AML-193 (cell line): ENCODE measurements around the gene GNG7.
"Not testable (repeated sequence)": the region's sequence is repeated elsewhere in the genome, so short reads cannot be mapped to it uniquely, and the experiment has no call there.

Experiments
- DNase-seq, 2 experiments: peaks; one replicate each; lab custom pipeline; 2025; lab: John Stamatoyannopoulos, UW

The GNG7 gene

DNA sequence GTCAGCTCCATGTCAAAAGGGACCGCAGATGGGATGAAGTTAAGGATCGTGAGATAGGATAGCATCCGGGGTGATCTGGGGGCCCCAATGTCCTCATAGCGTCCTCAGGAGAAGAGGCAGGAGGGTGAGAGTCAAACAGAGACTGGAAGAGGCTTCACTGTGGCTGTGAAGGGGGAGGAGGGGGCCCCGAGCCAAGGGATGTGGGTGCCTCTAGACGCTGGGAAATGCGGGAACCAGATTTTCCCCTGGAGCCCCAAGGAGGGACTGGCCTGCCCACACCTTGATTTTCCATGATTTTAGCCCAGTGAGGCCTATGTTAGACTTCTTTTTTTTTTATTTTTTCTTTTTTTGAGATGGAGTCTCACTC, 61.2 kb downstream of the GNG7 start:
- DNase-seq: no peak

GRCh38 chr19:2640563-2641331, 61.7 kb downstream of the GNG7 start:
- no peak for DNase-seq

DNA sequence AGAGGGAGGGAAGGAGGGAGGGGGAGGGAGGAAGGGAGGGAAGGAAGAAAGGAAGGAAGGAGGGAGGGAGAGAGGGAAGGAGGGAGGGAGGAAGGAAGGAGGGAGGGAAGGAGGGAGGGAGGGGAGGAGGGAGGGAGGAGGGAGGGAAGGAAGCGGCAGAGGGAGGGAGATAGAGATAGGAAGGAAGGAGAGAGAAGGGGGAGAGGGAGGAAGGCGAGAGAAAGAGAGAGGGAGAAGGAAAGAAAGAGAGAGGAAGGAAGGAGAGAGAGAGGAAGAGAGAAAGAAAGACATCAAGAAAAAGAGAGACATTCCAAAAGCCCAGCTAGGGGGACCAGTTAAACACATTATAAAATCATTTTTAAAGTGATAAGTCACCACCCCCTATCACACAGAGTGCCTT, 62.5 kb downstream of the GNG7 start:
- DNase-seq: no peak

DNA sequence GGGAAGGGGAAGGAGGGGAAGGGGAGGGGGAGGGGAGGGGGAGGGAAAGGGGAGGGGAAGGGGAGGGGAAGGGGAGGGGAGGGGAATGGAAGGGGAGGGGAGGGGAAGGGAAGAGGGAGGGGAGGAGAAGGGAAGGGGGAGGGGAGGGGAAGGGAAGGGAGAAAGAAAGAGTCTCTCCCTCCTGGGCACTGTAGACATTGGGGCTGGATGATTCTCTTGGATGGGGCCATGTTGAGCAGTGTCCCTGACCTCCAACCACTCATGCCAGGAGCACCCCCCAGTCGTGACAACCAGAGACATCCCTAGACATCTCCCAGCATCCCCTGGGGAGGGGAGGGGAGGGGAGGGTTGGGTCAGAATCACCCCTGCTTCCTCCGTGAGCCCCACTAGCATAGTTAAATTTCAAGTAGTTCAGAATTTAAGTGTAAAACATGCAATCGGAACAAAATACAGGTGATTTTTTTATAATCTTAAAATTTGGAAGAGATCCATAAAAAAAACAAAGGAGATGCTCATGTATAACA, 64.0 kb downstream of the GNG7 start:
- DNase-seq: no peak

- DNase-seq: peak in 1 of 2 experiments; percentile 26
Observed at GRCh38 chr19:2636897-2637683, 65.4 kb downstream of the GNG7 start.

DNA sequence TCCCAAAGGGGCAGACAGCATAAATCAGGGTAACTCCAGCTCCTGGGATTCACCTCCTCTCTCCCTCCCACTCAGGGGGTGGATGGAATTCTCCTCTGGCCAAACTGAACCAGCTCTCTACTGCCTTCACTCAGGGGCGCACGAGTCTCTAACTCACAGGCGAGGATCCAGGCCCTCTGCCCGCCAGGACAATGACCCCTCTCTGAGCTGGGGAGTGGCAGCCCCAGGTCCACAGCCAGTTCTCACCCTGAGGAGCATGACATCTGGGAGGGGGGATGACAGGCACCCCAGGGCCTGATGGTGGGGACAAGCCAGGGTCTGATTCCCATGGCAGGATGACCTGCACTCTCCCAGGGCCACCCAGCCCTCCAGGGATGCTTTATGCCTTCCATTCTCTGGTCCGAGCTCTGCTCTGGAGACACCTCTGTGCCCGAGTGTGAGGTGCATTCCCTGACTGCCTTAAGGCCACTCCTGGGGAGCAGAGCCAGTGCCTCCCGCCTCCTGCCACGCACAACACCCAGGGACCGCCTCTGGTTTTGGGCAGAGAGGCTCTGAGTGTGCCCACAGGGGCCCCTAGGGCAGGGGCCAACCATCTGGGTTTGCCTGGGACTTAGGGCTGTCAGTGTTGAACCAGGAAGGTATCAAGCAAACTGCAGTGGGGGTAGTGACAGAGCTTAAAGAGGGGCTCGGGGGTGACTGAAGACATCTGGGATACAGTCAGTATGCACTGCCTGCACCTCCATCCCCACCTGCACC, 66.2 kb downstream of the GNG7 start:
- no peak for DNase-seq

GRCh38 chr19:2634960-2635359, 67.5 kb downstream of the GNG7 start:
- DNase-seq: no peak

DNA sequence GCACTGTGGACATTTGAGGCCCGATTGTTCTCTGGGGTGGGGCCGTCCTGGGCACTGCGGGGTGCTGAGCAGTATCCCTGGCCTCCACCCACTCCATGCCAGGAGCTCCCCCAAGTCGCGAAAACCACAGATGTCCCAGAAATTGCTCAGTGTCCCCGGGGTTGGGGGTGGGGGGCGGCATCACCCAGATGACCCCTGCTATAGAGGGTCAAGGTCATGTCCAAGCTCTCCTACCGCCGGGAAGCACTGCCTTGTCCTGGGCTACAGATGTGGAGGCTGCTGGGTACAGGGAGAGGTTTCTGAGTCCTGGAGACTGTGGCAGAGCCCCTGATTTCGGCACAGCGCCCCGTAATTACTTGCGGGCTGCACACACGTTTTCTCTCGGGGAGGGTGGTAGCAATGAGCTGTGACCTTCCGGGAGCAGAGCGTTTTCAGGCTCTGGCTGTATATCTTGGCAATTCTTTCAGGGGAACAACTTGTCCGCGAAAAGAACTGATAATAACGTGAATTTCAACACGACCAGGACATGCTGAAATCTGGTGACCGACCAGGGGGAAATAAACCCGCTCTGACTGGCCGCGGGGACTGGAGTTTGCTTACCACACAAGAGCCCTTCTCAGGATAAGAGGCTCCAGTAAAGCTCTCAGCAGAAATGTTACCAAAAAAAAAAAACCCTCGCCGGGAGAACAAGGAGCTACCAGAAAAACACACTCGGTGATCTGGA, 68.1 kb downstream of the GNG7 start:
- DNase-seq: no peak

DNA sequence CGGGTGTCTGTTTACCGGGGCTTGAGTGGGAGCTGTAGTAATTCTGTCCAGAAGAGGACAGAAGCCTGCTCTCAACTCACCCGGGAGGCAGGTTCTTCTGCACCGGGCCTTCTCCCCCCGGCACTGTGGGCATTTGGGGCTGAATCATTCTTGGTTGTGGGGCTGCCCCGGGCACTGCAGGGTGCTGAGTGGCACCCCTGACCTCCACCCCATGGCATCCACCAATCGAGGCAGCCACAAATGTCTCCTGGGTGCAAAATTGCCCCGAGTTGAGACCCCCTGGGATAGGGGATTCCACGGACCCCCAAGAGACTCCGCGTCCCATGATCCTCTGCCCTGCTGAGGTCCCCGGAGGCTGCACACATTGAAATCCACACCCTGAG, 68.8 kb downstream of the GNG7 start:
- DNase-seq: no peak

GRCh38 chr19:2631213-2631821, 71.2 kb downstream of the GNG7 start:
- peak in 1 of 2 experiments; percentile 25 for DNase-seq

DNA sequence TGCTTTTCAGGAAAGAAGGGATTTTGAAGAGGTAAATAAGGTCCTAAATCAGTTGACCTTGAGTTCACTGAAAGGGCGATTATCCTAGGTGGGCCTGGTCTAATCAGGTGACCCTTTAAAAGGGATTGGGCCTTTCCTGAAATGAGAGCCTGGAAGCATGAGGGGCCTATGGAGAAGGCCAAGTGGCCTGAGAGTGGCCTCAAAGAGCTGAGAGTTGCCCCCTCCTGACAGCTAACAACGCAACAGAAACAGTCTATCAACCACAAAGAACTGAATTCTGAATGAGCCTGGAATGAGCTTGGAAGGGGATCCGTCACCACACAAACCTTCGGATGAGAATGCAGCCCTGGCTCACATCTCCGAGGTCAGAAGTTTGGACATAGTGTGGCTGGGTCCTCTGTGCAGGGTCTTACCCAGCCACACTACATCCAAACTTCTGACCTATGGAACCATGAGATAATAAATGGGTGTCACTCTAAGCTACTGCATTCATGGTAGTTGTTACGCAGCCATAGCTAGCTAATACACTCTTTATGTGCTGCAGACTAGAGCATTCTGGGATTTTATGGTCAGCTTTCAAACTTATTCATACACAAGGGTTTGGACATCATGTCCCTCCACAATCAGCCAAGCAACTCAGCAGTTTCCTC, 72.0 kb downstream of the GNG7 start:
- DNase-seq: no peak

- peak; percentile 94 to 95 for DNase-seq
Observed at GRCh38 chr19:2629491-2630351, 72.8 kb downstream of the GNG7 start.

DNA sequence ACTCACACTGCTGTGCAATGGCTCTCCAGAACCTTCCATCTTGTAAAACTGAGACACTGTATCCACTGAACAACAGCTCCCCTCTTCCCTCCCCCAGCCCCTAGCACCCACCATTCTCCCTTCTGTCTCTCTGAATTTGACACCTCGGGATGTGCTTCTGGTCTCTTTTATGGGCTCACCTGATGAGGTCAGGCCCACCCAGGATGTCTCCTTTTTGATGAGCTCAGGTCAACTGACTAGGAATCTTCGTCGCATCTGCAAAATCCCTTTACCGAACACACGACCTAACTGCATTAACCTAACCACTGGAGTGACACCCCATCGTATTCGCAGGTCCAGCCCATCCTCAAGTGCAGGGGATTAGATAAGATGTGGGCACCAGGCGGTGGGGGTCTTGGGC, 73.9 kb downstream of the GNG7 start:
- DNase-seq: no peak

- DNase-seq: no peak
Observed at GRCh38 chr19:2627855-2628254, 74.6 kb downstream of the GNG7 start.

- no peak for DNase-seq
Observed at GRCh38 chr19:2627319-2627829, 75.1 kb downstream of the GNG7 start.

- no peak for DNase-seq
Observed at GRCh38 chr19:2625434-2625833, 77.1 kb downstream of the GNG7 start.

GRCh38 chr19:2624537-2625091, 77.9 kb downstream of the GNG7 start:
- no peak for DNase-seq

DNA sequence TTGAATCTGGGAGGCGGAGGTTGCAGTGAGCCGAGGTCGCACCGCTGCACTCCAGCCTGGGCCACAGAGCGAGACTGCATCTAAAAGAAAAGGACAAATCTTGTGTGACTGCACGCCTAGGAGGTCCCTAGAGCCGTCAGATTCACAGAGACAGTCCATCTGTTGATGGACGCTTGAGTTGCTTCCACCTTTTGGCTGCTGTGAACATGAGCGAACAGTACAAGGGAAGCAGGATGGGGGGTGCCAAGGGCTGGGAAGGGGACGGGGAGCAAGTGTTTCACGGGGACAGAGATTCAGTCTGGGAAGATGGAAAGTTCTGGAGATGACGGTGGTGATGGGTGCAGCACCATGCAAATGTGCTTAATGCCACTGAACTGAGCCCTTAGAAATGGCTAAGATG, 78.7 kb downstream of the GNG7 start:
- no peak for DNase-seq

DNA sequence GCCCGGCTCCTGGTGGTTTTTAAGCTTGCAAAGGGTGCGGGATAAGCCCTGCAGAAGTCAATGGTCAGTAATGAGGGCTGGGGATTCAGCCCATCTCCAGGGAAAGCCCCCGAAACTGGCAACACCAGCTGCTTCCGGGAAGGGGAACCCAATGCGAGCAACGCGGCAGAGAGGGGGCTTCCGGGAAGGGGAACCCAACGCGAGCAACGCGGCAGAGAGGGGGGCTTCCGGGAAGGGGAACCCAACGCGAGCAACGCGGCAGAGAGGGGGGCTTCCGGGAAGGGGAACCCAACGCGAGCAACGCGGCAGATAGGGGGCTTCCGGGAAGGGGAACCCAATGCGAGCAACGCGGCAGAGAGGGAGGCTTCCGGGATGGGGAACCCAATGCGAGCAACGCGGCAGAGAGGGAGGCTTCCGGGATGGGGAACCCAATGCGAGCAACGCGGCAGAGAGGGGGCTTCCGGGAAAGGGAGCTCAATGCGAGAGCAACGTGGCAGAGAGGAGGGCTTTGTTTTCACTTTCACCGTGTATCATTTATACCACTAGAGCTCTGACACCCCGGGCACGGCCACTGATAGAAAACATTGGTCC, 80.0 kb downstream of the GNG7 start:
- not testable (repeated sequence) for DNase-seq
